ENCODE data around the gene EXOC3. TPM values are rescaled to one million over a fixed set of nuclear protein-coding genes. Genes with fewer than 3 reads are reported as not detected.

Gene EXOC3
- total and polyA plus RNA-seq, 10 of the 15 experiments (the other 5 are each of a cell fraction or from before 2014, with no cell fraction given): 1.6 to 53.0 (median 27.9) TPM

GRCh38 chr5:402615-403359, 40.2 kb upstream of the EXOC3 start (continued):
- TF ChIP-seq CREB1 (IDR thresholded peaks at IDR 0.05; ENCODE audit: low read depth) (peak; percentile 69), REST (IDR thresholded peaks at IDR 0.05; ENCODE audit: low read depth, low read length) (peak; percentile 12; the same call in 1 of the 2 replicates), PAX5 (IDR thresholded peaks at IDR 0.05; ENCODE audit: borderline replicate concordance, low read depth, low read length) (peak; percentile 99), ZNF274 (IDR thresholded peaks at IDR 0.05; ENCODE audit: insufficient read depth, insufficient read length) (no peak), BCLAF1 (IDR thresholded peaks at IDR 0.05) (no peak), BCL11A (IDR thresholded peaks at IDR 0.05; ENCODE audit: low read depth, low read length) (peak; percentile 89), SPI1 (IDR thresholded peaks at IDR 0.05; ENCODE audit: borderline replicate concordance, insufficient read depth, low read depth, low read length) (peak; percentile 58; the same call in 1 of the 2 replicates), NBN (IDR thresholded peaks at IDR 0.05) (peak; percentile 74; the same call in 1 of the 2 replicates), RAD21 (IDR thresholded peaks at IDR 0.05; ENCODE audit: insufficient read depth, low read depth, low read length) (peak; percentile 20; the same call in 1 of the 2 replicates), CBX5 (IDR thresholded peaks at IDR 0.05; ENCODE audit: low read depth) (0 out of 2 replicates have a peak, but pooled peaks have one; percentile 28), MLLT1 (IDR thresholded peaks at IDR 0.05) (0 out of 2 replicates have a peak, but pooled peaks have one; percentile 34), RUNX3 (IDR thresholded peaks at IDR 0.05; ENCODE audit: low read length) (peak; percentile 94), DPF2 (IDR thresholded peaks at IDR 0.05) (peak; percentile 66; the same call in 1 of the 2 replicates), SMAD1 (IDR thresholded peaks at IDR 0.05; ENCODE audit: low read depth, partially characterized antibody) (no peak), POLR2AphosphoS5 (IDR thresholded peaks at IDR 0.05; ENCODE audit: low read length) (peak; percentile 44; the same call in 1 of the 2 replicates), FOS (IDR thresholded peaks at IDR 0.05; ENCODE audit: borderline replicate concordance, extremely low read depth, insufficient read length) (no peak), RELB (IDR thresholded peaks at IDR 0.05; ENCODE audit: low read depth) (peak; percentile 56; the same call in 1 of the 2 replicates)
